Dendritic cell treated with granulocyte-macrophage colony-stimulating factor and Interleukin-4, amounts not matched to agents 40 ng/mL and 50 ng/mL, for 4 days (primary cell): ENCODE measurements around the gene SMG6.
"Not testable (repeated sequence)": the region's sequence is repeated elsewhere in the genome, so short reads cannot be mapped to it uniquely, and the experiment has no call there.

Experiments used
- H3K27ac Mint-ChIP-seq: one replicate; pipeline ENCODE4 v1.8.0; 2022; ENCODE audit warnings: mild to moderate bottlenecking, mixed read lengths
- H3K27me3 Mint-ChIP-seq: one replicate; pipeline ENCODE4 v1.8.0; 2022; ENCODE audit warnings: mild to moderate bottlenecking, mixed read lengths
- H3K36me3 Mint-ChIP-seq: one replicate; pipeline ENCODE4 v1.8.0; 2022; ENCODE audit warnings: low read depth, mixed read lengths
- H3K4me1 Mint-ChIP-seq: one replicate; pipeline ENCODE4 v1.8.0; 2022; ENCODE audit warnings: low read depth, mixed read lengths
- H3K4me3 Mint-ChIP-seq: one replicate; pipeline ENCODE4 v1.8.0; 2022; ENCODE audit warnings: mild to moderate bottlenecking, moderate library complexity, mixed read lengths
- H3K9me3 Mint-ChIP-seq: one replicate; pipeline ENCODE4 v1.8.0; 2022; ENCODE audit warnings: mixed read lengths
- intact Hi-C: fragments of 100-400 bp; cut with micrococcal nuclease; formaldehyde crosslinking; loops from one replicate; pipeline ENCODE4 v1.15.0; 2022

SMG6 gene

DNA sequence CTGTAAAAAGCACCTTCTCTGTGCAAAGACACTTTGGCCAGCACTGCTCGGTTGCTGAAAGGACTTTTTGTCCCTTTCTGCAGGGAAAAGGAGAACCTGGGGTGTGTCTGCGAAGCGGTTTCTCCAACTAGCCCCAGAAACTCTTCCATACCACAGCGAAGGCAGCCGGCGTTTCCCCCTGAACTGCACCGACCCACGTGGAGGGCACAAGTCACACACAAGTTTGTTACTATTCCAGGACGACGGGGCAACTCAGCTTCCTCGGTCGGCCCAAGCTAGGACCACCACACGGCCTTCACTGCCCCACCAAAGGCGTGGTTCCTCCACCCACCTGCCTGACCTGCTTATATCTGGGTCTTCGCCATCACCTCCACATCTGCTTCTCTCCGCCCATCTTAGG, 280.3 kb downstream of the SMG6 start:
- intact Hi-C loops: no loop called here
- Mint-ChIP-seq H3K4me3 (peak overlapping the region; percentile 33), H3K27ac (no peak overlapping the region), H3K9me3 (no peaks in the 10 kb centered on the region), H3K27me3 (peaks cover 91% of the 10 kb centered on the region), H3K4me1 (peaks cover 26% of the 10 kb centered on the region), H3K36me3 (peaks cover 9% of the 10 kb centered on the region)

DNA sequence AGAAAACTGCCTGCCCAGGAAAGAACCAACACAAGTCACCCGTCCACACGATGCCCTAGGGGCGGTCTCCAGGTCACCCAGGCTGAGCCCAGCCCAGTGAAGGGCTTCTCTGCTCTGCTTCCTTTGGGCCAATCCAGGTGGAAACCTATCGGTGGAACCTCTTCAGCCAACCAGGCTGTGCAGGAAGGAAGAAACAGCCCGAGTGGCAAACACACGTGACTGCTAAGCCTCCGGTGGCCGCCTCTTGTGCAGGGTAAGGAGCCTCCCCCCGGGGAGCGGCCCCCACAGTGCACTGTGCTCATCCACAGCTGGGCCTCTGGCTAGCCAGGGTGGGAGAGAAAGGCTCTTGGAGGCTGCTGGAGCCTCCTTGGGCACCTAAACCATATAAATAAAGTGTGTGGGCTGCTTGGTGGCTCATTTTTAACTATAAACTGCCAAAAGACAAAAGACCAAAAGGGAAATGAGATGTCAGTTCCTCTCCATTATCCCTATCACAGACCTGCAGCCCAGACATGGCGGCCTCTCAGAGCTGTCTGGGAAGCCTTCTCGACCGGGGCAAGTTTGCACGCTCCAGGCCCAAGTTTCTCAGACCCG, 280.8 kb downstream of the SMG6 start:
- Mint-ChIP-seq H3K27ac (no peak overlapping the region), H3K4me1 (peaks cover 26% of the 10 kb centered on the region), H3K4me3 (no peak overlapping the region), H3K9me3 (no peaks in the 10 kb centered on the region), H3K36me3 (peaks cover 9% of the 10 kb centered on the region), H3K27me3 (peaks cover 91% of the 10 kb centered on the region)
- intact Hi-C loops: no loop called here

DNA sequence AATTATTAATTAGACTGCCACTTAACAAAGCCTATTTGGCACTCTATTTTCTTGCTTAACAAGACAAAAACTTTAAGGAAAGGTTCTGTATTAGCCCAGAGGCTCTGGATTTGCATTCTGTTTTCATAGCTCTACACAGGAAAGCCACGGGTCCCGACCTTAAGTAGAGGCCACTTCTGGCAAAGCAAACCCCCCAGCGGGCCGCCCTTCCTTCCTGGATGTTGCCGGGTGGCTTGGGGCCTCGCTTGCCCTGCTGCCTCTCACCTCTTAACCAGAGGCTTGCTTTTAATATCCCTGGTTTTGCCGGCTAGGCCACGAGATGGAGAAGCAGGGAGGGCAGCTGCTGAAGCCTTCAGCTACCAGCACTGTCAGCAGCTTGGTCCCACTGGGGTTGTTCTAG, 282.9 kb downstream of the SMG6 start:
- intact Hi-C loops: no loop called here
- peaks cover 3% of the 10 kb centered on the region for H3K36me3 Mint-ChIP-seq
- no peak overlapping the region for H3K27ac Mint-ChIP-seq
- peaks cover 17% of the 10 kb centered on the region for H3K4me1 Mint-ChIP-seq
- peaks cover 74% of the 10 kb centered on the region for H3K27me3 Mint-ChIP-seq
- no peaks in the 10 kb centered on the region for H3K9me3 Mint-ChIP-seq
- H3K4me3 Mint-ChIP-seq: no peak overlapping the region

DNA sequence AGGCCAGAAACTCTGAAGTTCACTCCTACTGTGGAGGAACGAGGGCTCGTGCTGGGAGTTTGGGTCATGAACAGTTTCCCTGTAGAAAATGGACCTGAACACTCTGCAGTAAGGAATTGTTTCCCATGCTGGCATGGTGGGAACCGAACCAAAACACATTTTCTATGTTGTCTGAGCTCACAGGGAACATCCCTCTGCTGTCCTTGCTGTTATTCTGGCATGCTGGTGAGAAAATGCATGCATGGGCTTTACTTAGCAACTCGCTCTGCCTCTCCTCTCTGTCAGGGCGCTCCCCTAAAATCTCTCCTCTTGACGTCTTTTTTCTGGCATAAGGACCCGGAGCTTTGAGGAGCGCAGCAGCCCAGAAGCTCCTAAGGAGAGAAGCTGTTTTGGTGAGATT, 283.9 kb downstream of the SMG6 start:
- Mint-ChIP-seq H3K4me1 (peaks cover 11% of the 10 kb centered on the region), H3K27me3 (peaks cover 73% of the 10 kb centered on the region), H3K9me3 (no peaks in the 10 kb centered on the region), H3K36me3 (no peaks in the 10 kb centered on the region), H3K4me3 (no peak overlapping the region), H3K27ac (no peak overlapping the region)
- intact Hi-C loops: no loop called here

DNA sequence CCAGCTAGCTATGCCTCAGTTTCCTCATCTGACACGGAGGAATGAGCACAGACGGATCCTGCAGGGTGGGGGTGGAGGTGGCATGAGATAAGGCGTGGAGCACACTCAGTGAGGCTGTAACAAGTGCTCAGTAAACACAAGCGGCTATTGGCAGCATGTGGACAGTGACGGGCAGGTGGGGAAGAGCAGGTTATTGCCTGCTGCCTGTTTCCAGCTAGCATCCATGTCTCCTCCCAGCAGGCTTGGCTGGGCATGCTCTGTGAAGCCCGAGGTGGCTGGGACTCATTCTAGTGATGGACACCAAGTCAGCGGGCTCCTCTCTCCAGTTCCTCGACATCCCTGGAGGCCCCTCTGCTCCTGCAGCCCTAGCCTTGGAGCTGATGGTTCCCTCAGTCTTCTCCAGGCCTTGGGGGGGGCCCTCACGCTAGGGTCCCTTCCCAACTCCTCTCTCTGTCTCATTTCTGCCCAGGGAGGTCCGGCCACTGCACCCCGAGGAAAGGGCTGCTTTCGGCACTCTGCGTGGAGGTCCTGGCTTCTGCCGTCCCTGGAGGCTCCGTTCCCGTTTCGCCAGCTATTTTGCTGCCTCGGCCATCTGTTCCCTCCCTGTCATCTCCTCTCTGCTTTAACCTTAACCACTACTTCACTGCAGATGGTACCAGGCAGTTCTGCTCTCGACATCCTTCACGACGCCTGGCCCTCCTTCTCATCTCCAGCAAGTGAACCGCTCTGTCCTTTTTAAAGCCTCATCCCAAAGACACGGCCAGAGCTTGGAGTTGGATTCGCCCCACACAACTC, 284.7 kb downstream of the SMG6 start:
- H3K9me3 Mint-ChIP-seq: no peaks in the 10 kb centered on the region
- no peaks in the 10 kb centered on the region for H3K36me3 Mint-ChIP-seq
- intact Hi-C loops: no loop called here
- peaks cover 70% of the 10 kb centered on the region for H3K27me3 Mint-ChIP-seq
- no peak overlapping the region for H3K27ac Mint-ChIP-seq
- H3K4me1 Mint-ChIP-seq: peaks cover 11% of the 10 kb centered on the region
- no peak overlapping the region for H3K4me3 Mint-ChIP-seq

DNA sequence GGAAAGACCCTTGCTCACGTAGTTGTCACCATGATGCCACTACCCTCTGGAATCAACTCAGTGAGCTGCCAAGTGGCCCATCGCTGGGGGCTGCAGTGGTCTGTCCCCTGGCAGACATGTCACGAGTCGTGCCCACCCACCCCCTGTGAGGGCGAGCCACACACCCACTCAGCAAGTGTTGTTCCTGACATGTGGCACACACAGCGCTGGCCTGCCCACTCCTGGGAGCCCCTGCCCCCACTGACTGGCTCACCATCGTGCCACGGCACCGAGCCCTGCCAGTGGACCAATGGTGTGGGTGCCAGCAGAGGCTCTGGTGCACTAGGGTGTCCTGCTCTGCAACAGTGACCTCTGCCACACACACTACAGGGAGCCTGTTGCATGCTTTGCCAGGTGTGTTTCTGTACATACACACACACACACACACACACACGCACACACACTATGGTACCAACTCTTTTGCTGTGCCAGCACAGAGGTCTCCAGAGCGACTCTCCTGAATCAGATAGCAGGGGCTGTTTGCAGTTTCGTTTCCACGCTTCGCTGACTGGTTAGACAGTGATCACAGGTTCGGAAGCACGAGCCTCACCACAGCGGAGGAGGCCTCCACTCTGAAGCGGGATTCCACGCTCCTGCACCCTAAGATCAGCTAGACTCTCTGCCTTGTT, 286.2 kb downstream of the SMG6 start:
- no peaks in the 10 kb centered on the region for H3K9me3 Mint-ChIP-seq
- H3K27ac Mint-ChIP-seq: no peak overlapping the region
- no peak overlapping the region for H3K4me3 Mint-ChIP-seq
- intact Hi-C loops: no loop called here
- peaks cover 64% of the 10 kb centered on the region for H3K27me3 Mint-ChIP-seq
- no peaks in the 10 kb centered on the region for H3K36me3 Mint-ChIP-seq
- H3K4me1 Mint-ChIP-seq: no peaks in the 10 kb centered on the region

DNA sequence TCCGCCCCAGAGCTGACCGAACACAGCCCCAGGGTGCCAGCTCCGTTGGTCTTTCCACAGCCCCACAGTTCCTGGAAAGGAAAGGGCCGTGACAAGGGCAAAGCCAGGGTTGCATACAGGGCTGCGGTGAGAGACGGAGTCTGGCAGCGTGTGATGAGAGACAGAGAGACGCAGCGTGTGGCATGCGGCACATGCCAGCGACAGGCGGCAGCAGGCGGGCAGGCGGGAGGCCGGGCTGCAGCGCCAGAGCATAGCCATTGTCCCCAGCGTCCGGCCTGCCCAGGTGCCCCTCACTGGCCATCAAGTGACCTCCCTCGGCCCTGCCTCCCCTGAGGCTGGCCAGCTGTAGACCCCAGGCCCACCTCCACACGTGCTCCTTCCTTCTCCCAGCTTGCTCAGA, 287.1 kb downstream of the SMG6 start:
- Mint-ChIP-seq H3K4me1 (no peaks in the 10 kb centered on the region), H3K4me3 (no peak overlapping the region), H3K9me3 (no peaks in the 10 kb centered on the region), H3K27me3 (peaks cover 62% of the 10 kb centered on the region), H3K36me3 (no peaks in the 10 kb centered on the region), H3K27ac (no peak overlapping the region)
- intact Hi-C loops: no loop called here

DNA sequence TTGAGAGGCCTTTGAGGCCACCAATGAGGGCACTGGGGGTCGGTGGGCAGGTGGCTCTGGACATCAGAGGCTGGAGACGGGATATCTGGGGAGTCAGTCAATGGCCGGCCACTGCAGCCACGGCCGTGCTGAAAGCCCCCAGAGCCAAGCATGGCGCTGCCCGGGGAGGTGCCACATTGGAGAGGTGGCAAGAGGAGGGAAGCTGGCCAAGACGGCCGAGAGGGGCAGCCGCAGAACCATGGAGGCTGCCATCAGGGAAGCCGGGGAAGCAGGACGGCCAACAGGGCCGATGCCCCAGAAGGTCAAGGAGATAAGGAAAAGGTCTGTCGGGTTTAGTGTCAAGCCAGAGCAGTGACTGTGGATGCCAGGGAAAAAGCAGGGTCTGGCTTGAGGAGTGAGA, 288.3 kb downstream of the SMG6 start:
- intact Hi-C loops: no loop called here
- Mint-ChIP-seq H3K27ac (no peak overlapping the region), H3K4me1 (no peaks in the 10 kb centered on the region), H3K9me3 (no peaks in the 10 kb centered on the region), H3K4me3 (no peak overlapping the region), H3K36me3 (no peaks in the 10 kb centered on the region), H3K27me3 (peaks cover 55% of the 10 kb centered on the region)

DNA sequence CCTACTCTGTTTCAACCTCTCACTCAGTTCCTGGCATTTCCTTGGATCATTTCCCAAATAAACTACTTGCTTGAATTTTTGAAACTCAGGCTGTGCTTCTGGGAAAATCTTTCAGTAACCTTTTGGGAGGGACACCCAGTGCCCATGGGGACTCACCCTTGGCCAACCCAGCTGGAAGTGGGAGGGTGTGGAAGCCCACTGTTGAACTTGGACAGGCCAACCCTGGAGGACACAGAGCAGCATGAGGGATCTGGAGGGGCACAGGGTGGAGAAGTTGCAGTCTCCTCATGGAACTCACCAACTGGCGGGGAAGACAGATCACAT, 289.6 kb downstream of the SMG6 start:
- H3K27me3 Mint-ChIP-seq: peaks cover 42% of the 10 kb centered on the region
- no peaks in the 10 kb centered on the region for H3K36me3 Mint-ChIP-seq
- intact Hi-C loops: no loop called here

DNA sequence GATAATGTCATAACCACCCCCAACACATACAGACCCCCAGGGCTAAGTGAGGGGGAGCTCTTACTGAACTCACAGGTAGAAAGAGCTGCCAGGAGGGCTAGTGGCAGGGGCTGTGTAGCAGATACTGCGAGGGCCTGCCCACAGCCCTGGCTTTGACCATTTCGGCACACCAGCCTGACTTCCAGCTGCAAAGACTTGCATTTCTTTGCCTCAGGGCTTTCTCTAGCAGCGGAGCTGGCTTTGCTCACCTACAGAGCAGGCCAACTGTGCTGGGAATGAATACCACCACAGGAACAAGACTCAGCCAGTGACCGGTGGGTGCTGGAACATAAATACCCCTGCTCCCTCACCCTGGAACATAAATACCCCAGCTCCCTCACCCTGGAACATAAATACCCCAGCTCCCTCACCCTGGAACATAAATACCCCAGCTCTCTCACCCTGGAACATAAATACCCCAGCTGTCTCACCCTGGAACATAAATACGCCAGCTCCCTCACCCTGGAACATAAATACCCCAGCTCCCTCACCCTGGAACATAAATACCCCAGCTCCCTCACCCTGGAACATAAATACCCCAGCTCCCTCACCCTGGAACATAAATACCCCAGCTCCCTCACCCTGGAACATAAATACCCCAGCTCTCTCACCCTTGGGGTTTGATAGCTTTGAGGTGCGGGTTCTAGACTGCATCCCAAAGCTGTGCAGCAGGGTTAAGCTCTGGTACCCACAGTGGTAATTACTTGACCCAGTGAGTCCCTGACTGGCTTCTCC, 290.2 kb downstream of the SMG6 start:
- H3K9me3 Mint-ChIP-seq, intact Hi-C loops, H3K4me1 Mint-ChIP-seq, H3K4me3 Mint-ChIP-seq, H3K27ac Mint-ChIP-seq, H3K36me3 Mint-ChIP-seq: not testable (repeated sequence)
- H3K27me3 Mint-ChIP-seq: peaks cover 41% of the 10 kb centered on the region

More for the DNA sequence above, 289.6 kb downstream of the SMG6 start:
- Mint-ChIP-seq H3K27ac (no peak overlapping the region), H3K4me1 (no peaks in the 10 kb centered on the region), H3K9me3 (no peaks in the 10 kb centered on the region), H3K4me3 (no peak overlapping the region)

DNA sequence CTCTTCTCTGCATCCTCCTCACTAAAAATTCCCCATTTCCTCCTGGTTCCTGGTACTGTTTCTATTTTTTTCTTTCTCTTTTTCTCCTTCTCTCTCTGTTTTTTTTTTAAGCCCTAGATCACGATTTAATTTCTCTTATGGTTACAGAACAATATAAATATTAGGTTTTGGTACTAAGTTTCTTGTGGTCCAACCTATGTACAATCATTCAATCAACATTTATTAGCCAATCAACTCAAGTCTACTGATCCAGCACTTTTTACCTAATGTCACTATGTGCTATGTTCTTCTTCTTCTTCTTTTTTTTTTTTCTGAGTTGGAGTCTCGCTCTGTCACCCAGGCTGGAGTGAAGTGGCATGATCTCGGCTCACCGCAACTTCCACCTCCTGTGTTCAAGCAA, 291.1 kb downstream of the SMG6 start:
- Mint-ChIP-seq H3K27me3 (peaks cover 32% of the 10 kb centered on the region), H3K36me3 (no peaks in the 10 kb centered on the region), H3K9me3 (no peaks in the 10 kb centered on the region), H3K27ac (no peak overlapping the region), H3K4me1 (no peaks in the 10 kb centered on the region), H3K4me3 (no peak overlapping the region)
- intact Hi-C loops: no loop called here

DNA sequence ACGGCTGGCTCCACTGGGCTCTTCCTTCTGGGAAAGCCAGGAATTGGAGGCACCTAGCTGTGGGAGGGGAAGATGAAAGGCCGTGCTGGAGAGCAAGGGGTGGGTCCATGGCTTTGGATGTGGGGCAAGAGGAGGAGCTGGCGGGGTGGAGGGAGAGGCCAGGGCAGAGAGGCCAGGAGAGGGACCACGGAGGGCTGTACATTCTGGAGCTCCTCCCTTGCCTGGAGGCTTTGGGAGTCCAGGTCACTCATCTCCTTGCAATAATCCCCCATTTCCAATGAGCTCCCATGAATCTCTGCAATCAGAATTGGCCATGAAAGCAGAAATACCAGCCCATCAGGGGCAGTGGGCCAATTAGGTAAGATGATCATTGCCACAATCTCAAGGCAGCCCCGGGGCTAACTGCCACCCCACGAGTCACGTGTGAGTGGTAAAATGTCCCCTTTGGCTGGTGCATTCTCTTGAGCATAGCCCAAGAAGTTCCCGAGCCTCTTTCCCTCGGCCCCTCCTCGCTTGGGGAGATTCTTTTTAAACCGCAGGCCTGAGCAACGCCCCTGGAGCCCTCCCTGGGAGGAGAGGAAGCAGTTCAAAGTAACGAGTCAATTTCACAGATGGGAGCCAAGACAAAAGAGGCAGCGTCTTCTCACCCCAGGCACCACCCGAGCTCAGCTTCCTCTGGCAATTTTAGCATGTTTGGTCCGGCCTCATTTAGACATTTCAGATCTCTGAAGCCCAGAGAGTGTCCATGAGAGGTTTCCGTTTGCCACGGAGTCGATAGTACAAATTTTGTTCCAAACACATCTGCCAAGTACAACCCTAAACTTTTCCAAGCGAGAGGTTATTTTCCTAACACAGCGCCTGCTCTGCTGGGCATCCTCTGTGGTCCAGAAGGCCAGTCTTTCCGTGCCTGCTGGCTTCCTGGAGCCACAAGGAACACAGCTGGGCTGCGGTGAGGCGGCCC, 291.9 kb downstream of the SMG6 start:
- intact Hi-C loops: no loop called here
- Mint-ChIP-seq H3K27me3 (peaks cover 35% of the 10 kb centered on the region), H3K4me1 (no peaks in the 10 kb centered on the region), H3K4me3 (no peak overlapping the region), H3K36me3 (no peaks in the 10 kb centered on the region), H3K27ac (no peak overlapping the region), H3K9me3 (no peaks in the 10 kb centered on the region)
